ENCODE data around the gene MPHOSPH9.

DNA sequence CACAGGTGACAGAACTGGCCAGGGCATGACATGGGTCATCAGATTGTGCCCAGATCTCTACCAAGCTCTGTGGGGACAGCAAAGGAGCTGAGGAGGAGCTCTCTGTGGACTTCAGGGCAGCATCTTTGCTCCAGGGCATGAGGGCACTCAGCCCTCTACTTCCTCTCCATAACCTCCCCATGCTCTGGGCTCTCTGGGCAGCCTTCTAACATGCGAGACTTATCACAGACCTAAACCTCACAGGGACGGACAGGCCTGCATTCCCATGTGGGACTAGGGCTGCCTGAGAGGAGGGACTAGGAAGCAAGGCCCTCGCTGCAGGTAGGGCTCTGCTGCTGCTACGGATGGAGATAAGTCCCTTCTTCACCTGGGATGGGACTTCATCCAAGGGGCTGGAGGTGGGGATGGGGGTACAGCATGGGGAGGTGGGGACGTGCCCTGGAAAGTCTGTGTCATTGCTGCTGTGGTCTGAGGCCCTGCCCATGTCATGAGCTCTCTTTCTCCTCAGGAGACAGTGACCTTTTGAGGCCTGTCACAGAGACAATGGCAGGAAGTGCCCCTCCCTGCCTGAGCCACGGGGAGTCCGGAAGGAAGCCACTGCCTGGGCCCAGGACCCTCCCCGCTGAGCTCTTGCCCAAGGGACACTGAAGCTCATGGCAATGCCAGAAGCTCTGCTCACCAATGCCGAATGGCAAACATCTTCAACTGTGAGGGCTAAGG lies 126.1 kb downstream of the MPHOSPH9 start:
- TF ChIP-seq, protein P1, sequence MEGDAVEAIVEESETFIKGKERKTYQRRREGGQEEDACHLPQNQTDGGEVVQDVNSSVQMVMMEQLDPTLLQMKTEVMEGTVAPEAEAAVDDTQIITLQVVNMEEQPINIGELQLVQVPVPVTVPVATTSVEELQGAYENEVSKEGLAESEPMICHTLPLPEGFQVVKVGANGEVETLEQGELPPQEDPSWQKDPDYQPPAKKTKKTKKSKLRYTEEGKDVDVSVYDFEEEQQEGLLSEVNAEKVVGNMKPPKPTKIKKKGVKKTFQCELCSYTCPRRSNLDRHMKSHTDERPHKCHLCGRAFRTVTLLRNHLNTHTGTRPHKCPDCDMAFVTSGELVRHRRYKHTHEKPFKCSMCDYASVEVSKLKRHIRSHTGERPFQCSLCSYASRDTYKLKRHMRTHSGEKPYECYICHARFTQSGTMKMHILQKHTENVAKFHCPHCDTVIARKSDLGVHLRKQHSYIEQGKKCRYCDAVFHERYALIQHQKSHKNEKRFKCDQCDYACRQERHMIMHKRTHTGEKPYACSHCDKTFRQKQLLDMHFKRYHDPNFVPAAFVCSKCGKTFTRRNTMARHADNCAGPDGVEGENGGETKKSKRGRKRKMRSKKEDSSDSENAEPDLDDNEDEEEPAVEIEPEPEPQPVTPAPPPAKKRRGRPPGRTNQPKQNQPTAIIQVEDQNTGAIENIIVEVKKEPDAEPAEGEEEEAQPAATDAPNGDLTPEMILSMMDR (IDR thresholded peaks at IDR 0.05): no peak
- TF ChIP-seq EZH2 (IDR thresholded peaks at IDR 0.05; ENCODE audit: borderline replicate concordance, insufficient read depth, low read depth, low read length, poor library complexity, severe bottlenecking): no peak
